Heart right ventricle (tissue), 16 donors: ENCODE measurements around the gene KRT27. TPM values are rescaled to one million over a fixed set of nuclear protein-coding genes. Genes with fewer than 3 reads are reported as not detected.

Source experiments
- ATAC-seq, 8 donors: fragments of 200-7000 bp; cut with Tn5 transposase; one replicate each; pipeline ENCODE4 v1.9.1; 2020; ENCODE audit warnings: mild to moderate bottlenecking in 8 of 8, moderate library complexity in 8 of 8, moderate number of reproducible peaks in 1 of 8
- DNase-seq, 2 donors: peaks; one replicate each; pipeline ENCODE4 v3.0.0-alpha.2; 2020
- H3K27ac ChIP-seq, 10 donors: fragments of 200-600 bp; sonication (generic) in 2 of 10; one replicate each; pipeline versions ENCODE4 v1.5.0 to v1.8.0; 2020 to 2022; ENCODE audit warnings: mild to moderate bottlenecking in 3 of 10
- H3K27me3 ChIP-seq, 7 donors: fragments of 200-600 bp; one replicate each; pipeline ENCODE4 v1.8.0; 2021 to 2022; ENCODE audit warnings: mild to moderate bottlenecking in 2 of 7
- H3K36me3 ChIP-seq, 9 donors: fragments of 200-600 bp; sonication (generic) in 1 of 9; one replicate each; pipeline versions ENCODE4 v1.5.0 to v1.8.0; 2020 to 2022; ENCODE audit warnings: mild to moderate bottlenecking in 2 of 9
- H3K4me1 ChIP-seq, 9 donors: fragments of 200-600 bp; sonication (generic) in 1 of 9; one replicate each; pipeline versions ENCODE4 v1.5.0 to v1.8.0; 2020 to 2022; ENCODE audit warnings: mild to moderate bottlenecking in 4 of 9
- H3K4me3 ChIP-seq, 10 donors: fragments of 200-600 bp; sonication (generic) in 2 of 10; one replicate each; pipeline versions ENCODE4 v1.5.0 to v1.8.0; 2020 to 2022; ENCODE audit warnings: mild to moderate bottlenecking in 7 of 10, moderate library complexity in 2 of 10
- H3K9me3 ChIP-seq, 11 donors: fragments of 200-600 bp in 10 of 11; sonication (generic) in 2 of 11; one replicate each; pipeline versions ENCODE4 v1.5.0 to v1.8.0; 2013 to 2022; ENCODE audit warnings: mild to moderate bottlenecking in 2 of 11, control low read depth in 1 of 11, moderate library complexity in 1 of 11
- CTCF ChIP-seq, 9 donors: fragments of 200-600 bp; sonication (generic) in 2 of 9; IDR thresholded peaks; one replicate each; pipeline versions ENCODE4 v1.5.0 to v1.8.0; 2021 to 2022; ENCODE audit warnings: antibody characterized with exemption in 9 of 9, mild to moderate bottlenecking in 5 of 9, moderate library complexity in 1 of 9
- WGBS, 2 donors: extraction: QIAGEN DNeasy Blood & Tissue Kit; methylation state at CpG; one replicate each; pipeline ENCODE4 v1.1.7; 2013; ENCODE audit warnings: inconsistent platforms in 1 of 2; 5-methylcytosine and 5-hydroxymethylcytosine counted together
- intact Hi-C, 10 donors: fragments of 100-400 bp; cut with DNase I; formaldehyde crosslinking; loops; one replicate each; pipeline versions ENCODE4 v1.11.1 to v1.14.2; 2022
- polyA plus RNA-seq, 2 donors: library from polyadenylated mRNA; stranded (reverse); fragments of 200-250 nt; gene quantifications; one replicate each; pipeline ENCODE4 v1.2.3, GENCODE V29; 2013
- total RNA-seq, 10 donors: library from RNA; stranded (reverse); fragmentation: NEBNext Ultra II Directional in 3 of 10; extraction: Animal tissue kit (Norgen Biotek cat#: 25700) in 3 of 10; gene quantifications; one replicate each; pipeline versions ENCODE4 v1.2.1 to v1.2.4, GENCODE V29; 2021 to 2023
- donor health status: Arrhythmogenic right ventricular cardiomyopathy.
- donor health status: ischemic (EF 13 %, LVEDD 7.1; RV severe dilation, severe dysfunction).
- donor health status: healthy with polysubstance abuse.
- donor health status: DM: no; HTN: yes; CAD: no.
- donor health status: DM: no; HTN: no; CAD: no.
- donor health status: ischemic (EF 25% LVEDD 6.9; RV normal size, moderate dysfunction).
- donor health status: ischemic (EF 25% LVEDD 5.7; RV mildly dilated, moderate dysfunction).
- donor health status: healthy.
- donor health status: DM: yes; HTN: yes; CAD: no.
- donor health status: Ischemic cardiomyopathy.
- donor health status: ischemic (EF 35%, LVEDD 5.7; RV mildly dilated, moderate dysfunction).
- donor health status: nonischemic (EF 11% LVEDD 7.7; RV severe dilation, severe dysfunction).
- donor health status: DM: yes; HTN: yes; CAD: no.
- donor health status: PGD.
- donor health status: ischemic (EF 29% LVEDD 5.4; RV normal size, mild dysfunction).
- donor health status: nonischemic (EF 23%, LVEDD 6.1; RV moderate dilation, normal function).

KRT27 gene
- total and polyA plus RNA-seq, 12 donors = 0.21 TPM; not detected in 11

GRCh38 chr17:40791787-40792436 lies 9.6 kb upstream of the KRT27 start:
- peak in 8 of 9 donors; percentile 25 to 68 (median 58) for TF ChIP-seq CTCF (IDR thresholded peaks at IDR 0.05)
- peaks cover 0 to 6% (median 0%) of the 10 kb centered on the region in 9 donors for H3K4me1 ChIP-seq
- H3K9me3 ChIP-seq = no peaks in the 10 kb centered on the region
- no peak for DNase-seq
- H3K27ac ChIP-seq = no peak overlapping the region
- H3K27me3 ChIP-seq = peaks cover 0 to 39% (median 12%) of the 10 kb centered on the region in 7 donors
- intact Hi-C loops = loop anchor here in 7 of 10 donors (1.0 to 10.0 kb wide), 5 partner anchors 170 to 177 kb away; no protein-coding TSS in a partner anchor
- no peak overlapping the region for H3K4me3 ChIP-seq
- WGBS, 2 donors = 31 to 39% methylated on average over 6 of the region's 6 CpGs
- ATAC-seq = peak in 1 of 8 donors; percentile 35
- no peaks in the 10 kb centered on the region for H3K36me3 ChIP-seq

GRCh38 chr17:40791111-40791510 lies 8.8 kb upstream of the KRT27 start:
- DNase-seq (no peak), ATAC-seq (peak in 2 of 8 donors; percentile 16 to 33)
- 73 to 75% methylated on average over 1 of the region's 1 CpG for WGBS, 2 donors
- Histone ChIP-seq H3K4me1 (peaks cover 0 to 6% (median 0%) of the 10 kb centered on the region in 9 donors), H3K36me3 (no peaks in the 10 kb centered on the region), H3K27me3 (peaks cover 0 to 30% (median 5%) of the 10 kb centered on the region in 7 donors), H3K9me3 (no peaks in the 10 kb centered on the region), H3K27ac (no peak overlapping the region), H3K4me3 (no peak overlapping the region)
- intact Hi-C loops = loop anchor here in 6 of 10 donors (1.0 to 10.0 kb wide), 4 partner anchors 169 to 176 kb away; no protein-coding TSS in a partner anchor
- no peak for TF ChIP-seq CTCF (IDR thresholded peaks at IDR 0.05)

GRCh38 chr17:40779181-40779909 lies 3.0 kb downstream of the KRT27 start:
- DNase-seq (no peak), ATAC-seq (no peak)
- no peaks in the 10 kb centered on the region for H3K9me3 ChIP-seq
- 26 to 27% methylated on average over 37 of the region's 37 CpGs for WGBS, 2 donors
- H3K4me1 ChIP-seq = no peaks in the 10 kb centered on the region
- H3K27ac ChIP-seq = no peak overlapping the region
- peak overlapping the region in 4 of 10 donors; percentile 13 to 18 (median 17) for H3K4me3 ChIP-seq
- H3K27me3 ChIP-seq = peaks cover 0 to 65% (median 32%) of the 10 kb centered on the region in 7 donors
- intact Hi-C loops = no loop called here
- no peak for TF ChIP-seq CTCF (IDR thresholded peaks at IDR 0.05)
- H3K36me3 ChIP-seq = no peaks in the 10 kb centered on the region

- no peak for ATAC-seq
- intact Hi-C loops = no loop called here
- H3K4me3 ChIP-seq = no peak overlapping the region
- H3K9me3 ChIP-seq = no peaks in the 10 kb centered on the region
- 78 to 81% methylated on average over 5 of the region's 5 CpGs for WGBS, 2 donors
- no peaks in the 10 kb centered on the region for H3K4me1 ChIP-seq
- H3K36me3 ChIP-seq = no peaks in the 10 kb centered on the region
- H3K27ac ChIP-seq = no peak overlapping the region
- peaks cover 0 to 73% (median 37%) of the 10 kb centered on the region in 7 donors for H3K27me3 ChIP-seq
- no peak for TF ChIP-seq CTCF (IDR thresholded peaks at IDR 0.05)
- DNase-seq = no peak
Observed at GRCh38 chr17:40778461-40778860, 3.9 kb downstream of the KRT27 start.
